Neural progenitor cell (in vitro differentiated cells): ENCODE data around the gene TMEM106A. TPM values are rescaled to one million over a fixed set of nuclear protein-coding genes. Genes with fewer than 3 reads are reported as not detected.
"Not testable (repeated sequence)": the region's sequence is repeated elsewhere in the genome, so short reads cannot be mapped to it uniquely, and the experiment has no call there.

Experiments
- DNase-seq: peaks from one replicate; pipeline ENCODE4 v3.0.0-alpha.2; 2016; ENCODE audit warnings: low spot score
- H2AFZ ChIP-seq: fragments of 200-600 bp; sonication (generic); replicated peaks from 2 replicates; pipeline ENCODE4 v1.6.1; 2016; ENCODE audit warnings: antibody characterized with exemption
- H3F3A ChIP-seq: fragments of 200-600 bp; sonication (generic); 2 replicates; pipeline ENCODE4 v1.6.1; 2016; ENCODE audit warnings: antibody characterized with exemption, low read depth
- H3K27ac ChIP-seq: fragments of 200-600 bp; sonication (generic); 2 replicates; pipeline ENCODE4 v1.5.1; 2016; ENCODE audit warnings: mild to moderate bottlenecking
- H3K27me3 ChIP-seq: fragments of 200-600 bp; sonication (generic); 2 replicates; pipeline ENCODE4 v1.6.1; 2016; ENCODE audit warnings: mild to moderate bottlenecking, moderate library complexity
- H3K36me3 ChIP-seq: fragments of 200-600 bp; sonication (generic); 2 replicates; pipeline ENCODE4 v1.5.1; 2016
- H3K4me1 ChIP-seq: fragments of 200-600 bp; sonication (generic); 2 replicates; pipeline ENCODE4 v1.6.1; 2016; ENCODE audit warnings: mixed run types
- H3K4me2 ChIP-seq: fragments of 200-600 bp; sonication (generic); 2 replicates; pipeline ENCODE4 v1.6.1; 2016
- H3K4me3 ChIP-seq: fragments of 200-600 bp; sonication (generic); 2 replicates; pipeline ENCODE4 v1.5.1; 2016
- H3K79me2 ChIP-seq: fragments of 200-600 bp; sonication (generic); 2 replicates; pipeline ENCODE4 v1.6.1; 2016; ENCODE audit warnings: low read depth
- H3K9ac ChIP-seq: fragments of 200-600 bp; sonication (generic); 2 replicates; pipeline ENCODE4 v1.6.1; 2016
- H3K9me3 ChIP-seq: fragments of 200-600 bp; sonication (generic); 2 replicates; pipeline ENCODE4 v1.5.1; 2016; ENCODE audit warnings: low read depth
- H4K20me1 ChIP-seq: fragments of 200-600 bp; sonication (generic); 2 replicates; pipeline ENCODE4 v1.6.1; 2016; ENCODE audit warnings: low read depth
- H3K27ac Mint-ChIP-seq: 3 replicates; pipeline ENCODE4 v1.8.0; 2021; ENCODE audit warnings: mixed read lengths
- H3K27me3 Mint-ChIP-seq: 2 replicates; pipeline ENCODE4 v1.8.0; 2022; ENCODE audit warnings: low read depth, mild to moderate bottlenecking, inconsistent platforms, moderate library complexity, mixed read lengths; ENCODE audit not compliant: insufficient read depth
- H3K36me3 Mint-ChIP-seq: 3 replicates; pipeline ENCODE4 v1.8.0; 2021; ENCODE audit warnings: mixed read lengths
- H3K4me1 Mint-ChIP-seq: 3 replicates; pipeline ENCODE4 v1.8.0; 2021; ENCODE audit warnings: mixed read lengths
- H3K4me3 Mint-ChIP-seq: 3 replicates; pipeline ENCODE4 v1.8.0; 2021; ENCODE audit warnings: mild to moderate bottlenecking, moderate library complexity, mixed read lengths
- H3K9me3 Mint-ChIP-seq: 3 replicates; pipeline ENCODE4 v1.8.0; 2020; ENCODE audit warnings: mixed read lengths
- EZH2 ChIP-seq: fragments of 200-600 bp; sonication (generic); IDR thresholded peaks from 2 replicates; pipeline ENCODE4 v1.6.1; 2017; ENCODE audit warnings: antibody characterized with exemption, mild to moderate bottlenecking, moderate library complexity
- EZH2phosphoT487 ChIP-seq: fragments of 200-600 bp; sonication (generic); IDR thresholded peaks from 2 replicates; pipeline ENCODE4 v1.6.1; 2017; ENCODE audit warnings: antibody characterized with exemption
- total RNA-seq: library from RNA; depleted of rRNA; stranded (reverse); fragments of >200 nt; gene quantifications from 2 replicates; pipeline ENCODE4 v1.2.3, GENCODE V29; 2015; ENCODE audit warnings: low replicate concordance
- TF ChIP-seq, protein P1 (sequence below): fragments of 200-600 bp; sonication (generic); IDR thresholded peaks from 2 replicates; pipeline ENCODE4 v1.5.1; 2017; ENCODE audit warnings: antibody characterized with exemption, mild to moderate bottlenecking

TMEM106A gene
- total RNA-seq, 1 donor from 2014 or later = 1.7 TPM

GRCh38 chr17:43193251-43193650 lies 18.4 kb upstream of the TMEM106A start:
- H3K4me1 ChIP-seq = no peaks in the 10 kb centered on the region
- Mint-ChIP-seq H3K36me3 (peaks cover 23% of the 10 kb centered on the region), H3K4me3 (no peak overlapping the region), H3K9me3 (no peaks in the 10 kb centered on the region), H3K4me1 (no peaks in the 10 kb centered on the region), H3K27me3 (no peaks in the 10 kb centered on the region), H3K27ac (no peak overlapping the region)
- no peaks in the 10 kb centered on the region for H3F3A ChIP-seq
- no peak for DNase-seq
- H3K9me3 ChIP-seq = no peaks in the 10 kb centered on the region
- no peak overlapping the region for H2AFZ ChIP-seq
- no peak overlapping the region for H3K4me2 ChIP-seq
- H3K36me3 ChIP-seq = no peaks in the 10 kb centered on the region
- H3K27me3 ChIP-seq = no peaks in the 10 kb centered on the region
- TF ChIP-seq EZH2 (no peak), EZH2phosphoT487 (no peak)
- TF ChIP-seq, protein P1, sequence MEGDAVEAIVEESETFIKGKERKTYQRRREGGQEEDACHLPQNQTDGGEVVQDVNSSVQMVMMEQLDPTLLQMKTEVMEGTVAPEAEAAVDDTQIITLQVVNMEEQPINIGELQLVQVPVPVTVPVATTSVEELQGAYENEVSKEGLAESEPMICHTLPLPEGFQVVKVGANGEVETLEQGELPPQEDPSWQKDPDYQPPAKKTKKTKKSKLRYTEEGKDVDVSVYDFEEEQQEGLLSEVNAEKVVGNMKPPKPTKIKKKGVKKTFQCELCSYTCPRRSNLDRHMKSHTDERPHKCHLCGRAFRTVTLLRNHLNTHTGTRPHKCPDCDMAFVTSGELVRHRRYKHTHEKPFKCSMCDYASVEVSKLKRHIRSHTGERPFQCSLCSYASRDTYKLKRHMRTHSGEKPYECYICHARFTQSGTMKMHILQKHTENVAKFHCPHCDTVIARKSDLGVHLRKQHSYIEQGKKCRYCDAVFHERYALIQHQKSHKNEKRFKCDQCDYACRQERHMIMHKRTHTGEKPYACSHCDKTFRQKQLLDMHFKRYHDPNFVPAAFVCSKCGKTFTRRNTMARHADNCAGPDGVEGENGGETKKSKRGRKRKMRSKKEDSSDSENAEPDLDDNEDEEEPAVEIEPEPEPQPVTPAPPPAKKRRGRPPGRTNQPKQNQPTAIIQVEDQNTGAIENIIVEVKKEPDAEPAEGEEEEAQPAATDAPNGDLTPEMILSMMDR = no peak
- H3K79me2 ChIP-seq = no peaks in the 10 kb centered on the region
- H3K9ac ChIP-seq = no peak overlapping the region
- H3K27ac ChIP-seq = no peak overlapping the region
- H4K20me1 ChIP-seq = no peaks in the 10 kb centered on the region
- H3K4me3 ChIP-seq = no peak overlapping the region

- no peak overlapping the region for H2AFZ ChIP-seq
- no peak for TF ChIP-seq EZH2
- TF ChIP-seq EZH2phosphoT487 = no peak
- TF ChIP-seq, protein P1 = no peak
- H3K36me3 Mint-ChIP-seq = peaks cover 27% of the 10 kb centered on the region
- no peaks in the 10 kb centered on the region for H3K79me2 ChIP-seq
- no peaks in the 10 kb centered on the region for H3K9me3 Mint-ChIP-seq
- DNase-seq = no peak
- no peak overlapping the region for H3K4me3 ChIP-seq
- H3K36me3 ChIP-seq = no peaks in the 10 kb centered on the region
- no peaks in the 10 kb centered on the region for H3F3A ChIP-seq
- H4K20me1 ChIP-seq = no peaks in the 10 kb centered on the region
- no peaks in the 10 kb centered on the region for H3K27me3 ChIP-seq
- no peaks in the 10 kb centered on the region for H3K4me1 ChIP-seq
- no peaks in the 10 kb centered on the region for H3K9me3 ChIP-seq
- H3K27ac Mint-ChIP-seq = no peak overlapping the region
- no peaks in the 10 kb centered on the region for H3K4me1 Mint-ChIP-seq
- no peak overlapping the region for H3K9ac ChIP-seq
- H3K4me2 ChIP-seq = no peak overlapping the region
- no peaks in the 10 kb centered on the region for H3K27me3 Mint-ChIP-seq
- H3K4me3 Mint-ChIP-seq = no peak overlapping the region
- H3K27ac ChIP-seq = no peak overlapping the region
Observed at GRCh38 chr17:43199633-43200032, 12.0 kb upstream of the TMEM106A start.

GRCh38 chr17:43200127-43200526 lies 11.5 kb upstream of the TMEM106A start:
- Histone ChIP-seq H4K20me1 (no peaks in the 10 kb centered on the region), H3K36me3 (no peaks in the 10 kb centered on the region)
- H3K4me3 Mint-ChIP-seq = no peak overlapping the region

DNA sequence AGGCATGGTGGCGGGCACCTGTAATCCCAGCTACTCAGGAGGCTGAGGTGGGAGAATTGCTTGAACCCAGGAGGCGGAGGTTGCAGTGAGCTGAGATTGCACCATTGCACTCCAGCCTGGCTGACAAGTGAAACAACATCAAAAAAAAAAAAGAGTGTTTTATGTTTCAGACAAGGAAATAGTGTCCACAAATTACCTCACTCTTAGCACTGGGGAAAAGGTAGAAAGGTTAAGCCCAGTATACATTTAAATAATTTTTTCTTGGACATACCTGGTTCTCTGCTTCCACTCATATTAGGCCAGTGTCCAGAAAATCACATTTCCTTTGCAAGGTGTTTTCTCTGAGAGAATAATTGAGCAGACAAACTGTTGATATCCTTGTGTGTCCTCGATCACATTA lies 8.7 kb upstream of the TMEM106A start:
- not testable (repeated sequence) for H3K9me3 Mint-ChIP-seq, H3K79me2 ChIP-seq, H3F3A ChIP-seq, H3K4me1 Mint-ChIP-seq, H4K20me1 ChIP-seq, H3K4me2 ChIP-seq, H3K27me3 ChIP-seq, H3K9me3 ChIP-seq, H3K4me3 Mint-ChIP-seq, H3K27ac Mint-ChIP-seq, H3K27ac ChIP-seq, H3K27me3 Mint-ChIP-seq, H3K4me3 ChIP-seq, DNase-seq, H3K9ac ChIP-seq, H2AFZ ChIP-seq, H3K36me3 ChIP-seq, H3K4me1 ChIP-seq
- H3K36me3 Mint-ChIP-seq = peaks cover 27% of the 10 kb centered on the region

More at GRCh38 chr17:43200127-43200526, 11.5 kb upstream of the TMEM106A start:
- H3K4me1 ChIP-seq = no peaks in the 10 kb centered on the region
- no peak for DNase-seq
- TF ChIP-seq, protein P1 = no peak
- H3K27ac ChIP-seq = no peak overlapping the region
- H3K9ac ChIP-seq = no peak overlapping the region
- H3K4me2 ChIP-seq = no peak overlapping the region
- H3K27me3 Mint-ChIP-seq = no peaks in the 10 kb centered on the region
- no peaks in the 10 kb centered on the region for H3K79me2 ChIP-seq
- H3F3A ChIP-seq = no peaks in the 10 kb centered on the region
- peaks cover 28% of the 10 kb centered on the region for H3K36me3 Mint-ChIP-seq
- no peak overlapping the region for H3K4me3 ChIP-seq
- no peaks in the 10 kb centered on the region for H3K27me3 ChIP-seq
- H3K9me3 ChIP-seq = no peaks in the 10 kb centered on the region
- no peaks in the 10 kb centered on the region for H3K9me3 Mint-ChIP-seq
- no peak overlapping the region for H3K27ac Mint-ChIP-seq
- H3K4me1 Mint-ChIP-seq = no peaks in the 10 kb centered on the region
- H2AFZ ChIP-seq = no peak overlapping the region
